Bone marrow (tissue), 2 donors: ENCODE data around the gene TMEM89.
A peak's percentile ranks its signal among the peaks of the same experiment; 100 is the strongest.

ENCODE experiments used
- DNase-seq, 2 donors: peaks; one replicate each; lab custom pipeline; 2025; lab: John Stamatoyannopoulos, UW

The TMEM89 gene

DNA sequence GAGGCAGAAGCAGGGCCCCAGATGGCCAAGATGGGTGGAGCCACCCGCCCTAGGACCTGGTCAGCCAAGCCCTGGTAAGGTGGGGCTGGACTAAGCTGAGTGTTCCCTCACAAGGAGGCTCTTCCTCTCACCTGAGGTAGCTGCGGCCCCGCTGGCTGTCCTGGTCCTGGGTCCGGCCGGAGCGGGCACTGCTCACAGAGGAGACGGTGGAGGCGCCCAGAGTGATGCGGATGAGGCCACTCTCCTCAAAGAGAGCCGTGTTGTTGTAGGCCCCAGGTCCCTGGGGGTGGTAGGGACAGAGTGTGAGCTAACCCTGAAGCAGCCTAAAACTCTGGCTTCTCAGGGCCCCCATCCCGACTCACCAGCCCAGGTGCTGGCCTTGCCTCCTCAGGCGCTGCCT is 21.0 kb upstream of the TMEM89 start:
- DNase-seq = no peak

- DNase-seq = no peak
Measured at GRCh38 chr3:48641396-48641795, 19.8 kb upstream of the TMEM89 start.

- no peak for DNase-seq
Measured at GRCh38 chr3:48639944-48640606, 18.5 kb upstream of the TMEM89 start.

GRCh38 chr3:48637305-48637704 is 15.7 kb upstream of the TMEM89 start:
- DNase-seq = no peak

DNA sequence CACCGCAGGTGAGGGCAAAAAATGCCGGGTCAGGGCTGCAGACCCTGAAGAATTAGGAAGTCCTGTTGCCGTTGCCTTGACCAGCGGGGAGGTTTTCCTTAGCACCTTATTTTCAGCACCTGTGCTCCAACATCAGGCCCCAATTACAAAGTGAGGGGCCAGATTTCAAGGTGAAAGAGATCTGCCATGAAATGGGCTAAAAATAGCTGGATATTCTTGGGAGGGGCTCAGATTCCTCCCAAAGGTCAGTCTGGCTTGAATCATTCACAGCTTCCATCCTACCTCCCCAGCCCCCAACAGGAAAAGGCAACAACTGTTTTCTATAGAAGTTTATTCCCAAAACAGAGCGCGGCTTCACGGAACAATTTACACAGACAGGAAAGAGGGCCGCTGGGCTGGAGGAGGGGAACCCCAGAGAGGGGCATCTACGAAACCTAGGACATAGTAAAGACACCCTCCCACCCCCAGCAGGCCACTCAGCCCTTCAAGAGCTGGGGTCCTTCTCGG is 14.6 kb upstream of the TMEM89 start:
- DNase-seq = no peak

DNA sequence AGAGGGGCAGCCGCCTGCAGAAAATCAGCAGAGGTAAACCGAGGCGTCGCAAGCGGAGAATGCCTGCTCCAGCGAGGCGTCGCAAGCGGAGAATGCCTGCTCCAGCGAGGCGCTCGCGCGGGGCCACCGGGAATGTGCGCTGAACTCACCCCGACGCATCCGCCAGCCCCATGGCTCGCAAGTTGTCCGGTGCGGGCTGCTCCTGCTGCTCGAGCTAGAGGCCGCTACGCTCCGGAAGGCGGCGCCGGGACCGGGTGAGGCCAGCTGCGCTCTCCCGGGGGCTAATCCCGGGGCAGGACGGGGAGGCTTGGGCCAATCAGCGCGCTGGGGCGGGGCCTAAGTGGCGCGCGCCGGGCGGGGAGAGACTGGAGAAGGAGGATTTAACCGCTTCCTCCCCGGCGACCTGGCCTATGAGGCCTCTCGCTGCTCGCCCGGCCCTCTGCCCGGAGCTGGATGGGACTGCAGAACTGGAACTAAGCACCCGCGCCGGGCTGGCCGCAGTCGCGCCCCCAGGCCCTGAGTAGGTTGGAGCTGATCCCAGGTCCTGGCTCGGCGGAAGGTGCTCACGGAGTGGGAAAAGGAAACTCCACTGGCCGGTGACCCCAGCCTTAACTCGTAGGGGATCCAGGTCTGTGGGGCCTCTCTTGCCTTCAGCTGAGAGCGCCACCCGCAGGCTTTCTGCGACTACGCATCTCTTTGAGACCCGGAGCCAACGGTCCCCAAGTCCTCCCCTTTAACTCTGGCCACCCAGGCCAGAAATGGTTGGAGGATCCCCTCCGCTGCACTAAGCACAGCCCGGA is 13.9 kb upstream of the TMEM89 start, which contains the start of gene SLC26A6:
Gene SLC26A6, minus strand, starts transcription at position 240 of the 800 bp plus-strand sequence. Its CDS starts 68 bp downstream, at position 172.
- peak; percentile 86 to 88 for DNase-seq

DNA sequence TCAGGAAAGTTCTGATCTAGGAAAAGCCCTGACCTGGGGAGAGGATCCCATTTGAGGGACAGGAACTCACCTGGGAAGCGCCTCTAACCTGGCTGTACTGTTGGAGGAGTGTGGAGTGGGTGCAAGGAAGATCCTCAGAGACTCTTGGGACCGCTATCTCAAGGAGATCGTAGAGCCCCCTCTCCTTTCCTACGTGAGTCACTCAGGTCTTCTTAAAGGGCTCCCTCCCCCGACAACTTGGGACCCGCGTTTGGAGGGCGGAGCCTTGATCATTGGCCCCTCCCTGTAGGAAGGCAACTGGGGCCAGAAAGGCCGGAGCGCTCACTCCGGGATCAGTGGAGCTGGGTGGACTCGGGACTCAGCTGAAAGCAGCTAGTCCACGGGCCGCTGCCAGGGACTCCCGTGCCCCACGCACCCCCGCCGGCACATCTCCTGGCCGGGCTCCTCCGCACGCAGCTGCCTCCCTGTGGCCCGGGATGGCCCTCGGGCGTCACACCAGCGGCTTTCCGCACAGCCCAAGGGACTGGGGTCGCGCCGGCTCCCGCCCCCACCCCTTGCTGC is 13.2 kb upstream of the TMEM89 start:
- peak in 1 of 2 donors; percentile 30 for DNase-seq

DNA sequence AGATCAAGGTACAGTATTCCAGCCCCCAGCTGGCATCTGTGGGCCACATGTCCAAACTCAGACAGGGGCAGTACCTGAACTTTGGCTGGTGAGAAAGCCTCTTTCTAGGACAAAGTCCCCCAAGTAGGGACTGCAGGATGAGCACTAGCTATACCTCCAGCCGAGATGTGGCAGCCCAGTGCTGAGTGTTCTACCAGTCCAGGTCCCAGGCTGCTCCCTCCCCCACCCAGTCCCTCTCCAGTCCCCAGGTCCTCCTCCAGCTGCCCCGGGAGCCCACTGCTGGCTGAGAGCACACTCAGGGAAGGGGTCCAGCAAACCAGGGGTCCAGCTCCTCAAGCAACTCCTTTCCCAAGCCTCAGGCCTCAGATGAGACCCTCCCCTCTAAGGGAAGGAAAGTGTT is 12.2 kb upstream of the TMEM89 start:
- DNase-seq = no peak

DNA sequence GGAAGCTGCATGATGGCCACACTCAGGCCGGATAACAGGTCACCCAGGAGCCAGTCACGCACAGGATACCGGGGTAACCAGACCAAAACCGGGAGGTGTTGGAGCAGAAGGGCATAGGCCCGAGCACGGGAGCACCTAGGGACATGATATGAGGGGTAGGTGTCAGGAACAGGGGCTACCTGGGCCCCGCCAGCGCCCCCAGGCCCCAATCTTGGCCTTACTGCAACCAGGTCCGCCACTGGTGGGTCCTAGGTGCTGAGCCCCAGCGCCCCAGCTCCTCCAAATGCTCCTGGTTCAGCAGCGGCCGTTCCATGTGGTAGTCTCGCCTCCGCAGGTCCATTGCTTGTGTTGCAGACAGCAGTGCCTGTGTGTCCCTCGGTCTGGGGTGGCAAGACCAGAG is 11.7 kb upstream of the TMEM89 start:
- DNase-seq = no peak

DNA sequence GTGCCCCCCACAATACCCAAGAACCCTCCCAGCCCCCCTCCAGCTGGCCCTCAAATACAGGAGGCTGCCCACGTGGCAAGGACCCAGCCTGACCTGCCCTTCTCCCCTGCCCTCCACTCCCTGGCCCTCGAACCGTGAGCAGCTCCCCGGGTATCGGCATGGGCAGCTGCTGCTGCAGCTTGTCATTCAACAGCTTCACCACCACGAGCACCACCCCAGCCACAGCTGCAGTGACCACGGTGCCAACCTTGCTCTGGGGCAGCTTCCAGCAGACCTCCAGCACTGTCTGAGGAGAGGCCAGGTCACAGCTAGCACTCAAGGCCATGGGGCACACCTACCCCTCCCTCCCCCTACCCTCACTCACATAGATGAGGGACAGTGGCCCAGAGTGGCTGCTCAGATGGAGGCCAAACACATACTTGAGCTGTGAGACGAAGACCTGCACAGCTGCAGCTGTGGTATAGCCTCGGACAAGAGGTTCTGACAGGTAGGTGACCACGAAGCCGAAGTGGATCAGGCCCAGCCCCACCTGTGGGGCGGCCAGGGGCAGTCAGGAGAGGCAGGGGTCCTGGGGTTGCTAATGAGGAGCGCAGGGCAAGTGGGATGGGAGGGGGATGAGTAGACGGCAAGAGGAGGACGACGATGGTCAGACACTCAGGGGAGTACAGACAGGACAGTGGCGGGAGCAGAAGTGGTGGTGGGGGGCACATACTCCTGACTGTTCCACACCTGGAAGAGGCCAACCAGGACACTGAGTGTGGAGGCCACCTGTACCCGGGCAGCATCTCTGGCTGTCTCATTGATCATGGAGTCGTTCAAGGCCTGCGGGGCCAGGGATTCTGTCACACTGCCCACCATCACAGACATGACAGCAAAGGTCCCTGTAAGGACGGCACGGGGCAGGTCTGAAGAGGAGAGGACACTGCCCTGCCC is 10.2 kb upstream of the TMEM89 start:
- DNase-seq = no peak

DNA sequence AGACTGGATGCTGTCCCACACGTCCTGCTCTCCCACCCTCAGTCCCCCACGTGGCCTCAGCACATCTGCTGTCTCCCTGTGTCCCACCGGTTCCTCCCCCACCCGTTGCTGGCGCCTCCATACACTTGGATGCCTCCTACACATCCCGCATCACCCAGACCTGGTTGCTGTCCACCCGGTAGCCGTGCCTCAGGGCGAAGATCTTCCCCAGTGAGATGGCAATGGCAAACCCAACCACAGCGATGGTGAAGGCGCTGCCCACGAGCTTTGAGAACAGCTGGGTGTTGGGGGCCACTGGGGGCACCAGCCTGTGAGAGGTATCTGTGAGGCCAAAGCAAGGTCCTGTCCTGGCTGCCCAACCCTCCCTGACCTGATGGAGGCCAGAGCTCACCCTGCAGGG is 9.3 kb upstream of the TMEM89 start:
- DNase-seq = no peak

- DNase-seq = no peak
Measured at GRCh38 chr3:48630407-48630806, 8.8 kb upstream of the TMEM89 start.

GRCh38 chr3:48629894-48630293 is 8.3 kb upstream of the TMEM89 start:
- DNase-seq = no peak

GRCh38 chr3:48628277-48629017 is 6.9 kb upstream of the TMEM89 start:
- DNase-seq = no peak

- no peak for DNase-seq
Measured at GRCh38 chr3:48625600-48625999, 4.0 kb upstream of the TMEM89 start.

DNA sequence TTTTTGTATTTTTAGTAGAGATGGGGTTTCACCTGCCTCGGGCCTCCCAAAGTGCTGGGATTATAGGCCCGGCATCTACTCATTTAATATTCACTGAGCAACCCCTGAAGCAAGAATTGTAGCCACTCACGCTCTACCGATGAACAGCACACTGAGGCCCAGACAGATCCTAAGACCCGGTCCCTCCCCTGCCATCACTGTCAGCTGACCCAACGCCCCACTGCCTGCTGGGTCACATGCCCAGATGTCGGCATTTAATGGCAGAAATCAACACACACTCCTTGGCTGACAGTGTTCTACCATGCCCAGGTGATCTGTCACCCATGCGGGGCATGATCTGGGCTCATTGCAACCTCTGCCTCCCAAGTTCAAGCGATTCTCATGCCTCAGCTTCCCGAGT is 3.2 kb upstream of the TMEM89 start:
- no peak for DNase-seq

DNA sequence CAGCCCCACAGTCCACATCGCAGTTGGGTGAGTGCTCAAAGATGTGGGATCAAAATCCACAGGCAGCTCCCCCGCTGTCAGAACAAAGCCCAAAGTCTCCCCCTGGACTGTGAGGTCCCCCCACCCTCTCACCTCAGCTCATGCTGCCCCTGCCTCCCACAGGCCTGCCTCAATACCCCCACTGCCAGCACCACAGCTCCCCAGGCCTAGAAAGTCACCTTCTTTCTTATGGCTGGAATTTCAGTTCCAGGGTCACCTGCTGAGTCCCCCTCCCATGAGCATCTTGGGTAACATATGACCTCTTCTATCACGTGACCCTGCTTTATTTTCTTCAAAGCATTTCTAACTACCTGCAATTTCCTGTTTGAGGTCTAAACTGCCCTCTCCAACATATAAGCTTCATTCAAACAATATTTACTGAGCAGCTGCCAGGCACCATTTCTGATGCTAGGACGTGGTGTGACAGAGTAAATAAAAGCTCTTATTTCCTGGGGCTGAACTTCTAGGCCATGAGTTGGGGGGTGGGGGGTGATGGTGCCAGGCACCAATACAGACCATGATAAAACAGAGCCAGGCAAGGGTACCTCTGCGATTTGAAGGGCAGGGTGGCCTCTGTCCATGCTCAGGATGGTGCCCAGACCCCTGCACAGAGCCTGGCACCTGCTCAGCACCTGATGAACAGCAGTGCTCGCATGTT is 2.4 kb upstream of the TMEM89 start:
- no peak for DNase-seq

DNA sequence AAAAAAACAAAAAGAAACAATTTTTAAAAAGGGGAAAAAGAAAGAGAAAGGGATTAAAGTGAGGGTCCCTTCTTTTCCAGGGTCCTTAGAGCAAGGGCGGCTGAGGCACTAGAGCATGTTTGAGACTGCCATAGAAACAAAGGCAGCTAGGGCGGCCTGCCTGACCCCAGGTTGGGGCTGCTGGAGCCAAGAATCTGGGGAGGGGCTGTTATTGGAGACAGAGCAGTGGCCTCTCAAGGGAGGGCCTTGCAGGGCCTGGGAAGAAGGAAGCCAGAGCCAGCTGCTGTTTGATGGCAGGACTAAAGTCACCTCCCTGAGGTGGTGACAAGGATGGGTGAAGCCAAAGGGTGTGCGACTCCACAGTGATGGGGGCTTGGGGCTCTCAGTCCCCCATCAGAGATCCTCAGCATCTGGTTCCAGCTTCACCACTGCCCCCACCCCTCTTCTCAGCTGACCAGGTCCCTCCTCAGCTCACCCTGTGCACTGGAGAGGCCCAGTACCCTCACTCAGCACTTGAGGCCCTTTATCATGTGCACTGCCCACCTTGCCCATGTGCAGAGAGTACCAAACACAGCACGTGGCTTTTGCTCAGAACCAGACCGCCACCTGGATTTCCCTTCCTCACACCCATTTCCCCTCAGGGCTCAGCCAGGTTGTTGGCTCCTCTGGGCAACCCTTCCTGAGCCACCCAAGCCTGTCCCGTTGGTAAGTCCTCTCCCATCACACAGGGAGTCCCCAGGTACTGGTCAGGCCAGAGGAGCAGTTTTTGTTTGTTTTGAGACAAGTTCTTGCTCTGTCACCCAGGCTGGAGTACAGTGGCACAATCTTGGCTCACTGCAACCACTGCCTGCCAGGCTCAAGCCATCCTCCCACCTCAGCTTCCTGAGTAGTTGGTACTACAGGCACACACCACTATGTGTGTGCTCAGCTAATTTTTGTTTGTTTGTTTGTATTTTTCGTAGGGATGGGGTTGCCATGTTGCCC is 1.7 kb downstream of the TMEM89 start:
- DNase-seq = no peak

DNA sequence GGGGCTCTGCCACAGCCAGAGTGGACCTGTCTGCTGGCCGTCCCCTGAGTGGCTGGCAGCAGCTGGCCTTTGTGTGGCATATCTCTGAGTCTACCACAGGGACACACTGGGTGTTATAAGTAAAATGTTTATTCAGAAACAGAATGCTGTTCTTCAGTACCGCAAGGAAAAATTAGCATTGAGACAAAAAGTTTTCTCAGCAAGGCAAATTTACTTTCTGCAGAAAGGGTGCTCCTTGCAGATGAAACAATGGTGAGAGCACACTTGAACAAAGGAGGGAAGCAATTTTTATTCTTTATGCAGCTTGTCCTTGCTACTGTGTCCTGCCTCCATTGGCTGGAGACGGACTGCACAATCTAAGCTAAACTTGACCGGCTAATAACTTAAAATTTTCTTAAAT is 4.0 kb downstream of the TMEM89 start:
- no peak for DNase-seq
